OCI-M1 (cell line): ENCODE measurements around the gene HIRA.
"Not testable (repeated sequence)": the region's sequence is repeated elsewhere in the genome, so short reads cannot be mapped to it uniquely, and the experiment has no call there.

Source experiments
- DNase-seq: peaks from one replicate; lab custom pipeline; 2025; lab: John Stamatoyannopoulos, UW

Gene HIRA

GRCh38 chr22:19385221-19385906 is 46.2 kb downstream of the HIRA start:
- no peak for DNase-seq

- no peak for DNase-seq
These were observed 48.2 kb downstream of the HIRA start for GRCh38 chr22:19383292-19383691.

GRCh38 chr22:19382240-19382639 is 49.3 kb downstream of the HIRA start:
- DNase-seq = no peak

GRCh38 chr22:19378344-19378674 is 53.2 kb downstream of the HIRA start:
- no peak for DNase-seq

DNA sequence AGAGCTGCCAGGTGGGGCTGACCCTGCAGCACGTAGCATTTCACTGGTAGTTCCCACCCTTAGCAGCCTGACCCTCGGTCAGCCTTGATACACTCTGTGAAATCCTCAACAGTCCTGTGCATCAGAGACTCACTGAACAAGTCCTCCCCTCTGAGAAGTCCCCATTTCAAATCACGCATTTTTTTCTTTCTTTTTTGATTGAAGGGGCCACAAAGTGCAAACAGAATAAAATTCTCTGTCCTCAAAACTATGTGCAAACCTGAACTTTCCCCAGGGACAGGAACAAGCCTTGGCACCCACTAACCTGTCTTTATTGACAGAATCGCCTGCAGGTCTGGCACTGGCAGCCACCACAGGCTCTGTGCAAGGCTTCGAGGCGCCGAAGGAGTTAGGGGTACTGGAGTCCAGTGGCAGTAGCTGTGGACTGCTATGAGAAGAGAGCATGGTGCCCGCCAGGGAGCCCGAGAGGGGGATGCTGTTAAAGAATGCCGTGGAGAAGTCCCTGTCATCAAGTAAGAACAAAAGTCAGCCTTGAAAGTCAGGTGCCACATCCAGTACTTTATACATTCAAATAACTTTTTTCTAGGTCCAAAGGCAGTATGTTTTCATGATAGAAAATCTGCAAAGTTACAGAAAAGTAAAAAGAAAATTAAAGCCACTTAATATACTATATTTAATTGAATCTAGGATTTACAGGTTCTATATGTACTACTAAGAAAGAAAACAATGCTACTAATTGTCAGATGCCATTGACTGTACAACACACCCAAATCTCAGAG is 53.8 kb downstream of the HIRA start:
- DNase-seq = no peak

- no peak for DNase-seq
These were observed 54.6 kb downstream of the HIRA start for GRCh38 chr22:19376971-19377370.

DNA sequence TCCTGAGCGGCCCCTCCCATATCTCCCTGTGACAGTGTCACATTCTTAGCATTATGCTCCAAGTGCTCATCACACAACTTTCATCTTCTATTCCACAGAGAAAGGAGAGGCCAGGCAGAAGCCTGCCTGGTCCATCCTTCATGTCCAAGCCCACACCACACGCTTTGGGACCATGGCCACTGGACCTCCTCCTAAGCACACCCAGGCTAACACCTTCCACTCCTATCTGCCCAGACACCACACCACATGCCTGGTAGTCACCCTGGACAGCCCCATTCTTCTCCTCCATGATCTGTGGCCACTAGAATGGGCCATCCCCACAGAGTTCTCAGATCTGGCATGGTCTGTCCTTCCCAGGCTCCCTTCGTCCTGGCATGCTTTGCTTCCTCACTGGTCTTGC is 55.3 kb downstream of the HIRA start:
- DNase-seq = no peak

GRCh38 chr22:19375435-19375834 is 56.1 kb downstream of the HIRA start:
- no peak for DNase-seq

GRCh38 chr22:19374410-19374809 is 57.1 kb downstream of the HIRA start:
- no peak for DNase-seq

GRCh38 chr22:19373450-19373849 is 58.1 kb downstream of the HIRA start:
- DNase-seq = no peak

- DNase-seq = no peak
These were observed 59.6 kb downstream of the HIRA start for GRCh38 chr22:19371893-19372292.

DNA sequence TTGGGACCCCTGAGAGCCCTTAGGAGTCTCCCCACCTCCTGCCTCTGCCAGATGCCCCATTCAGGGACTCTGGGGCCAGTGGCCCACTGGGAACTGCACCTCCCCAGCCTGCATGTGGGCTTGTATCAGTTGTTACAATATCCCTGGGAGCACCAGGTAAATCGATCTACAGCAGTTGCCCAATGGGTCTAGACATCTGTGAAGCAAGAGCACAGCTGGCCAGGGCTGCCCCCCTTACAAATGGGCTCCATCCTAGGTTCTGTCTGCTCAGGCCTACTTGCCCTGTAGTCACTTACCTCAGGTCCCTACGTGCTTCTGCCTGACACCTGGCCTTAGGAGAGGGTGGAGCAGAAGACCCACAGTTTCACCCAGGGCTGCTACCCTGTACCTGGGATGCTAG is 62.7 kb downstream of the HIRA start:
- DNase-seq = no peak

DNA sequence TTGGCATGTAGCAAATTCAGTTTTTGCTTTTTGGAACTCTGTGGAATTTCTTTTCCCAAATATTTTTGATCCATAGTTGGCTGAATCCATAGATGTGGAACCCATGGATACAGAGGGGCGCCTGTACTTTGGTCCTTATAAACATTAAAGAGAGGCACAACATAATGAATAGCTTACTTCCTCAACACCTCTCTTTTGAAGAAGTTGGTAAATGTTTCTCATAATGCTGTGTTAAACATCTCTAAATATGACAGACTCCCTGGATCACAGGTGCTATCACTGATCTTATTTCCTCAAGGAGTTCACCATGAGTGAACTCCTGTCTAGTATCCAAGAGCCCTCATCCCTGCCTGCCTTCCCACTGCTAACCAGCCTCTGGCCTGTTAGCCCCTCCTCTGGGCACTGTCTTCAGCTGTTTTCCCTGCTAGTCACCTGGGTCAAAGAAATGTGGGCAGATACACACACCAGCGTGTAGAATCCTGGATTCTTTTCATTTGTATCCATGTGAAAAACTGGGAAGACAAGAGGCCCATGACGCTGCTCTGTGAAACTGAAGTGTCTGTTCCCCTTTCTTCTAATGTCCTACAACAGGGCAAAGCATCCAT is 63.7 kb downstream of the HIRA start:
- DNase-seq = no peak

GRCh38 chr22:19363541-19363940 is 68.0 kb downstream of the HIRA start:
- DNase-seq = not testable (repeated sequence)

- no peak for DNase-seq
These were observed 69.9 kb downstream of the HIRA start for GRCh38 chr22:19361501-19362103.

DNA sequence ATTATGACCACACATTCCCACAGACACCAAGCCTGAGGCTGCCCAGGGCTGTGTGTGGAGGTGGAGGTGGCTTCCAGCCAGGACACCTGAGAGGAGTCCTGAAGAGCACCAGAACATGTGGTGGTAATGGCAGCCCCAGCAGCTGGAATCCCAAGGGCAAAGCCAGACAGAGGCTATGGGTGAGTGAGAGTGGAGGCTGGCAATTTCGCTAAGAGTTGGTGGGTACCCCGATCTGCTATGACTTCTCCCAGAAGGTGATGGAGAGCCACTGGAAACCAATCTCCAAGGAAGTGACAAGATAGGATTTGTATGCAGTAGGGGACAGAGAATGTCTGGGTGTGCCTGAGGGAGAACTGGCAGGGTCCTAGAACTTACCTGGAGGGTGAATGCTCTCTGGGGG is 70.7 kb downstream of the HIRA start:
- DNase-seq = no peak

DNA sequence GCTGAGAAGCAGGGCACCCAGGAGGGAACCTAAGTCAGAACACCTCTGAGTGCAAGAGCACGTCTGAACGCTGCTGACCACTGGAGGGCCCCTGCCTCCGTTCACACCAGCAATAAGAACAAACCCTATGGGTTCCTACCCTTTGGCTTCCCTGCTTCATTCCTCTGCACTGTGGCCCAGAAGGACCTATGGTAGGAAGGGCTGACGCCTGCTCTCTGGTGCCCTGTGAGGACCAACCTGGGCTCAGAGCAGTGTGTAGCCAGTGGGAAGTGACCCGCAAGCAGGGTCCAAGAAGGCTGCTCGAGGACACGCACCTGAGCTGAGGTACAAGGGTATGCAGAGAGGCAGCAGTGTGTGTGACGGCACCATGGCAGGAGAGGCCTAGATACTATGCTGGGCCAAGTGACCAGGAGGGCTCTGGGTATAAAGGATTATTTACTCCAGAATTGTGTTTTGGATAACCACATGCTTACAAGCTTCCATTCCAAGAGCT is 71.2 kb downstream of the HIRA start:
- no peak for DNase-seq

DNA sequence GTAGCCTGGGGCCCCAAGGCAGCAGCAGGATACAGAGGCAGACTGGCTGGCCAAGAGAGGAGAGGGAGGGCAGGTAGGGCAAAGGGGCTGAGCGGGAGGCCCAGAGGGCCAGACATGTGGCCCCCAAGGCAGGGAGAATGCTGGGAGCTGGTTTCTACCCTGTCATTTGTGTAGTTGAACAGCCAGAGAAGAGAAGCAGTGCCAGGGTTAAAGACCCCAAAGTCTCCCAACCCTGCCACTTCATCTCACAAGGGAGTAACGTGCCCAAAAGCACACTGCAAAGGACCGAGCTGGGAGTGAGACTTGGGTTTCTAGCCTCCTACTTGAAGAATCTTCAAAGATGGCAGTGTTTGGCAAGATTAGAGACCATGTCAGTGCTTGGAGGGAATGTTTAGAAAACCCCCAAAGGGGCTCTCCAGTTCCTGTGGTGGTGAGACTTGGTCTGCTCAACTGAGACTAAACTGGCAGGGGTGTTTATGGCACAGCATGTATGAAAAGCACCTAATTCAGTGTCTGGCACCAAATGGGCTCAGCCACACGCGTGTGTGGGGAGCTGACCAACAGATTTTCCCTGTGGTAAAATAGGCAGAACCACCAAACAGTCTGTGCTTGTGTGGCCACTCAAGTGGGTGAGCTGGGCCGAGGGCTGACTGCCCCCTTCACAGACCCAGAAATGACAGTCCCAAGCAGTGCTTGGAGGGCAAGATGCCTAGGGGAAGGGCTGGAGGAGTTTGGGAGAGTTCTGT is 71.8 kb downstream of the HIRA start:
- no peak for DNase-seq

DNA sequence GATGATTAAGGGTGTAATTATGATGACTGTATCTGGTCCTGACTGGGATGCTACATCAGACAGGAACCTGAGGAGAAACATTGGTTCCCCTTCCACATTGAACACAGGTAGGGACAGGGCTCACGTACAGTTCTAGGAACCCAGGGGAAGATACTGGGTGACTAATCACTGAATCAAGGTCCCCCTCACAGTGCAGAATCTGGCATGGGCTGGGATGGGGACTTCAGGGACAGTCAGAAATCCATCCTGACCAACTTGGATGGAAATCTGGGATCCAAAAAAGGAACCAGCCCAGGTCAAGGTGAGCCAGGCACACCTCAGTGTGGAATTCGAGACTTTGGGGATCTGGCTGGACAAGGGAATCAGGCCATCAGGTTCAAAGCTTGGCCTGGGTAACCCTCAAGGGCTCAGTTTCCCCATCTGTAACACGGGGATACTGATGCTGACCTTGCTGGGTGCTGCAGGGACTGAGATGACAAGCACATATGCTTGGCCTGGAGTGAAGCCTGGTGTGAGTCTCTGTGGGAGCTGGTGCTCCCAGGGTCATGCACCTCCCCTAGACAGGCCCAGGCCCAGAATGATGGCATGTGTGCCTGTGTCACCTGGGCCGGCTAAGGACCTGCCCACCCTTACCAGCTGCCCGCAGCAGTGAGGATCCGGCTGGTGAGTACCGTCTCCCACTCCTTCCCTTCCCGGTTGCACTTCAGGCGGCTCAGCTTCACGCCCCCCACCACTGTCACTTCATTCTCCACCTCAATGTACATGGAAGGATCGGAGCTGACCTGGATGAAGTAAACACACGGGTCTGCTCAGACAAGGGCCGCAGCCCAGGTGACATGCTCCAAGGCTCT is 72.6 kb downstream of the HIRA start:
- no peak for DNase-seq

GRCh38 chr22:19358195-19358594 is 73.3 kb downstream of the HIRA start:
- DNase-seq = no peak
